Measurements from ENCODE around the gene TRPM3. TPM values are rescaled to one million over a fixed set of nuclear protein-coding genes. Genes with fewer than 3 reads are reported as not detected.

TRPM3 gene
- total RNA-seq, 1 experiment from 2014 or later, result 0.26 TPM

DNA sequence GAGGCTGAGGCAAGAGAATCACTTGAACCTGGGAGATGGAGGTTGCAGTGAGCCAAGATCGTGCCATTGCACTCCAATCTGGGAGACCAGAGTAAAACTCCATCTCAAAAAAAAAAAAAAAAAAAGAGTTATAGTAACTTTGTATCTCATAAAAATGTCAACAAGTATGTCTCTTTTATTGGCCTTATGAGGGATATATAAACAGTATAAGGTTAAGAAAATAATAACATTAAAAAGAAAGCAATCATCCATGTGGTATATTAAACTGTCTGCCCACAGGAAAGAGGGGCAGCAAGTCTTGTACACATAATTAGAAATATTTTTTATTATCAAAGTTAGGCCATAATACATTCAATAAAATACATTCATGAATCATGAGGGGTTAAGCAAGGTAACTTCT, 447.6 kb downstream of the TRPM3 start:
- Histone ChIP-seq H3K27ac (no peak overlapping the region), H3F3A (ENCODE audit: insufficient read depth, low read depth) (no peaks in the 10 kb centered on the region), H2AFZ (no peak overlapping the region), H3K9me2 (ENCODE audit: insufficient read depth) (no peaks in the 10 kb centered on the region), H3K36me3 (ENCODE audit: low read depth) (no peaks in the 10 kb centered on the region), H3K9me3 (ENCODE audit: insufficient read depth, low read depth) (no peaks in the 10 kb centered on the region), H3K4me2 (no peak overlapping the region), H3K4me3 (no peak overlapping the region), H3K79me2 (ENCODE audit: low read depth) (no peaks in the 10 kb centered on the region), H4K20me1 (ENCODE audit: insufficient read depth) (no peaks in the 10 kb centered on the region), H3K4me1 (replicated peaks; ENCODE audit: insufficient read depth) (no peaks in the 10 kb centered on the region), H3K27me3 (ENCODE audit: insufficient read depth, low read depth) (no peaks in the 10 kb centered on the region)
- BruUV-seq (replicated peaks), result no TSS peak
- TF ChIP-seq, protein P1, sequence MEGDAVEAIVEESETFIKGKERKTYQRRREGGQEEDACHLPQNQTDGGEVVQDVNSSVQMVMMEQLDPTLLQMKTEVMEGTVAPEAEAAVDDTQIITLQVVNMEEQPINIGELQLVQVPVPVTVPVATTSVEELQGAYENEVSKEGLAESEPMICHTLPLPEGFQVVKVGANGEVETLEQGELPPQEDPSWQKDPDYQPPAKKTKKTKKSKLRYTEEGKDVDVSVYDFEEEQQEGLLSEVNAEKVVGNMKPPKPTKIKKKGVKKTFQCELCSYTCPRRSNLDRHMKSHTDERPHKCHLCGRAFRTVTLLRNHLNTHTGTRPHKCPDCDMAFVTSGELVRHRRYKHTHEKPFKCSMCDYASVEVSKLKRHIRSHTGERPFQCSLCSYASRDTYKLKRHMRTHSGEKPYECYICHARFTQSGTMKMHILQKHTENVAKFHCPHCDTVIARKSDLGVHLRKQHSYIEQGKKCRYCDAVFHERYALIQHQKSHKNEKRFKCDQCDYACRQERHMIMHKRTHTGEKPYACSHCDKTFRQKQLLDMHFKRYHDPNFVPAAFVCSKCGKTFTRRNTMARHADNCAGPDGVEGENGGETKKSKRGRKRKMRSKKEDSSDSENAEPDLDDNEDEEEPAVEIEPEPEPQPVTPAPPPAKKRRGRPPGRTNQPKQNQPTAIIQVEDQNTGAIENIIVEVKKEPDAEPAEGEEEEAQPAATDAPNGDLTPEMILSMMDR (conservative IDR thresholded peaks at IDR 0.05), result no peak
- no peak for TF ChIP-seq EZH2 (IDR thresholded peaks at IDR 0.05; ENCODE audit: low read depth)
- ChIA-PET CTCF (no interaction called here), POLR2A (ENCODE audit: unreplicated experiment) (no interaction called here)
- intact Hi-C loops (cut with micrococcal nuclease; ENCODE audit: unreplicated experiment), result no loop called here
- DNase-seq, result no peak

DNA sequence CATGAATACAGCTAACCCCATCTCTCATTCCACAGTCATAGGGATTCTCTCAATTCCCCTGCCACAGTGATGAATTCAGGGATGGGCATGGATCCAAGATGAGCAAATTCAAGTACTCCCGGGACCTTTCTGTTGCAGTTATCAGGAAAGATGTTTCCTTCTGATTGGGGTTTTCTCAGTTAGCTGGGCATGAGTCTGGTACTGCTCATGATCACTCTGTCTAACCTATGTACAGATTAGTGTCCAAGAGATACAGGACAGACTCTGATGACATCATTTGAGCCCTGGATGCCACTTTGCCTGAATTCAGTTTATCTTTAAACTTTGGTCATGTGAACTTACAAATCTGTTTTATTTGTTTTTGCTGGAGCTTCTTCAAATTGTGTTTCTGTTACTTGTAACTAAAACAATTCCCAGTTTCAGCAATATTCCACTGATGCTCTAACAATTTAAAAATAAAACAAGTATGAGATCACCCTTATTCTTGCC, 449.2 kb downstream of the TRPM3 start:
- no peaks in the 10 kb centered on the region for H3K36me3 ChIP-seq (ENCODE audit: low read depth)
- ChIA-PET POLR2A (ENCODE audit: unreplicated experiment) (no interaction called here), CTCF (no interaction called here)
- TF ChIP-seq, protein P1 (conservative IDR thresholded peaks at IDR 0.05), result no peak
- no peak for TF ChIP-seq EZH2 (IDR thresholded peaks at IDR 0.05; ENCODE audit: low read depth)
- no peak for DNase-seq
- H3K4me2 ChIP-seq, result no peak overlapping the region
- H3F3A ChIP-seq (ENCODE audit: insufficient read depth, low read depth), result no peaks in the 10 kb centered on the region
- no peaks in the 10 kb centered on the region for H3K9me3 ChIP-seq (ENCODE audit: insufficient read depth, low read depth)
- H3K27ac ChIP-seq, result no peak overlapping the region
- no peaks in the 10 kb centered on the region for H3K79me2 ChIP-seq (ENCODE audit: low read depth)
- no peaks in the 10 kb centered on the region for H3K9me2 ChIP-seq (ENCODE audit: insufficient read depth)
- H4K20me1 ChIP-seq (ENCODE audit: insufficient read depth), result no peaks in the 10 kb centered on the region
- H3K27me3 ChIP-seq (ENCODE audit: insufficient read depth, low read depth), result no peaks in the 10 kb centered on the region
- no peak overlapping the region for H3K4me3 ChIP-seq
- no peaks in the 10 kb centered on the region for H3K4me1 ChIP-seq (replicated peaks; ENCODE audit: insufficient read depth)
- no peak overlapping the region for H2AFZ ChIP-seq
- no TSS peak for BruUV-seq (replicated peaks)
- intact Hi-C loops (cut with micrococcal nuclease; ENCODE audit: unreplicated experiment), result no loop called here

- Histone ChIP-seq H2AFZ (no peak overlapping the region), H3F3A (ENCODE audit: insufficient read depth, low read depth) (no peaks in the 10 kb centered on the region), H3K27me3 (ENCODE audit: insufficient read depth, low read depth) (no peaks in the 10 kb centered on the region), H3K9me3 (ENCODE audit: insufficient read depth, low read depth) (no peaks in the 10 kb centered on the region), H3K79me2 (ENCODE audit: low read depth) (no peaks in the 10 kb centered on the region), H3K9me2 (ENCODE audit: insufficient read depth) (no peaks in the 10 kb centered on the region), H3K4me1 (replicated peaks; ENCODE audit: insufficient read depth) (no peaks in the 10 kb centered on the region), H4K20me1 (ENCODE audit: insufficient read depth) (no peaks in the 10 kb centered on the region), H3K27ac (no peak overlapping the region), H3K4me3 (no peak overlapping the region), H3K4me2 (no peak overlapping the region), H3K36me3 (ENCODE audit: low read depth) (no peaks in the 10 kb centered on the region)
- ChIA-PET POLR2A (ENCODE audit: unreplicated experiment) (interaction anchor here (0.6 kb wide), 1 partner anchor 351 kb away, joined by 16 read pairs; no protein-coding TSS in a partner anchor), CTCF (no interaction called here)
- no TSS peak for BruUV-seq (replicated peaks)
- intact Hi-C loops (cut with micrococcal nuclease; ENCODE audit: unreplicated experiment), result no loop called here
- TF ChIP-seq, protein P1 (conservative IDR thresholded peaks at IDR 0.05), result no peak
- TF ChIP-seq EZH2 (IDR thresholded peaks at IDR 0.05; ENCODE audit: low read depth), result no peak
- DNase-seq, result no peak
Observed at GRCh38 chr9:70668751-70669150, 452.7 kb downstream of the TRPM3 start.
